ENCODE data around the gene SCFD2.

- no peak for TF ChIP-seq CTCF (IDR thresholded peaks at IDR 0.05)
- no peak for TF ChIP-seq POLR2A (IDR thresholded peaks at IDR 0.05)
Measured at GRCh38 chr4:52903273-52903672, 462.6 kb downstream of the SCFD2 start.
